Right ventricle myocardium inferior (tissue), 1 donor: ENCODE data around the gene KHDRBS2. TPM values are rescaled to one million over a fixed set of nuclear protein-coding genes. Genes with fewer than 3 reads are reported as not detected.
"Not testable (repeated sequence)": the region's sequence is repeated elsewhere in the genome, so short reads cannot be mapped to it uniquely, and the experiment has no call there.

Experiments
- ATAC-seq: fragments of 200-7000 bp; cut with Tn5 transposase; one replicate; pipeline ENCODE4 v1.9.1; 2020; ENCODE audit warnings: mild to moderate bottlenecking, moderate library complexity
- DNase-seq: peaks from one replicate; pipeline ENCODE4 v3.0.0; 2021; ENCODE audit errors: missing footprints
- intact Hi-C: fragments of 100-400 bp; cut with DNase I; formaldehyde crosslinking; loops from one replicate; pipeline ENCODE4 v1.11.0; 2022
- total RNA-seq: library from RNA; stranded (reverse); fragmentation: NEBNext Ultra II Directional; extraction: Animal tissue kit (Norgen Biotek cat#: 25700); gene quantifications from one replicate; pipeline ENCODE4 v1.2.1, GENCODE V29; 2021
- donor health status: DM: no; HTN: yes; CAD: no; lungs with severe emphysema.

KHDRBS2 gene
- total RNA-seq, 1 donor from 2014 or later, result not detected

DNA sequence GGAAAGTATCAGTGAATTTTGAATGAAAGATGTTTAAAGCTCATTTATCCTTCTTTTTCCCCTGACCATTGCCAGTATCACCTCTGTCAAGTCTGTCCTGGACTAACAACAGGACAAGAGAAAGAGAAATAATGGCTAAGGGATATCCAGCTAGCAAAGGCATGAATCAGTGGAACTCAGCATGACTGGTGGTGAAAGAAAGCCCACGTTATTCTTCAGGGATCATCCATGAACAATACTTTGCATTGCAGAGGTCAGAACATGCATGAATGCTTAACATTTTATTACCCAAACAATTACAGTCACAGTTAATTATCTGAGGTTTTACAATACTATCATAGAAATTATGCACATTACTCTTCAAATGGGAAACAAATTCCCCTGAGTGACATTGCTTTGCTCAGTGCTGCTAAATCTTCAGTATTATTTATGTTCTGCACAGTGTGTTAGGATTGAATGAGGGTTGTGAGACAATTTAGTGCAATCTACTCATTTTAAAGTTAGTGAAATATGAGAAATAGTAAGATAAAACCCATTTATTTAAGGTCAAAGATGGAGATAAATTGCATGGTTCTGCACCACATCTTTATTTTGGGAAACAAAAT is 350.7 kb downstream of the KHDRBS2 start:
- no peak for ATAC-seq
- intact Hi-C loops, result no loop called here
- no peak for DNase-seq

DNA sequence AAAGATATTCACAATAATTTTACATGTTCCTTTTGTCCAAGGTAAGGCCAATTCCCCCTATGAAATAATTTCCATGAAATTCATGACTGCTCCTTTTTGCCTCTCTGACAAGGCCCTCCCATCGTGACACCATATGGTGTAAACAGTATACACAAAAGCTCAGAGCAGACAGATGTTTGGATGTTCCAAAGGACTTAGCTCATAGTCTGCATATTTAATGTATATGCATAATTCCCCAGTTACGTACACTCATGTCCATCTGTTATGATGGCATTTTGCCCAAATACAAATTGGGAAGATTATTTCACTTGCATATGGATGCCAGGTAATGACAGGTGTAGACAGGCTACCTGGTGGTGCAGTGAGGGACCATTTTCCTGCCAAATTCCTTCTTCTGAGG is 376.5 kb downstream of the KHDRBS2 start:
- no peak for DNase-seq
- intact Hi-C loops, result no loop called here
- no peak for ATAC-seq

DNA sequence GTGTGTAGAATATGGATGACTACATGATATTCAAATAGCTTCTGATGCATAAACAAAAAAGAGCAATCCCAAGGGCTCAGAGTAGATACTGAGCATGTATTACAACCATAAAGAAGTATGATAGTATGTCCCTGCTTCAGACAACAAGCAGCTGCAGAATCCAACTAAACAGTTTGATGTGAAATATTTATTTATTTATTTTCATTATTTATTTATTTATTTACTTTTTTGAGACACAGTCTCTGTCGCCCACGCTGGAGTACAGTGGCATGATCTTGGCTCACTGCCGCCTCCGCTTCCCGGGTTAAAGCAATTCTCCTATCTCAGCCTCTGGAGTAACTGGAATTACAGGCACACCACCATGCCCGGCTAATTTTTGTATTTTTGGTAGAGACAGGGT is 384.3 kb downstream of the KHDRBS2 start:
- intact Hi-C loops, result no loop called here
- ATAC-seq, result no peak

DNA sequence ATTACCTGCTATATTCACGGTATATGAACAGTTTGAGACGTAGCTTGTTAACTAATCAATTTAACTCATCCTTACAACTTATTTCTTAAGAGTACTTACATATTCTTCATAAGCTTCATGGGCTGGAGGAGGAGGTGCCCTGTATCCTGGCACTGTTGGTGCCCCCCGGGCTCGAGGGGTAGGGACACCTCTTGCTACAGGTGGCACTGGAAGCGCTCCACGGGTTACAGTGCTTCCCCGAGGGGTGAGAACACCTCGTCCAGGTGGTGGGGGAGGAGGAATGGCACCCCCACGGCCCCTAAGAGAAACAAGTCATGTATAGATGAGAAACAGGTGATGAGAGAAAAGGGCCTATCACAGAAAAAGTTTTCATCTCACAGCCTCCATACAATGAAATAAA is 391.5 kb downstream of the KHDRBS2 start:
- no peak for ATAC-seq
- intact Hi-C loops, result no loop called here
- no peak for DNase-seq

More for the DNA sequence above, 384.3 kb downstream of the KHDRBS2 start:
- no peak for DNase-seq

DNA sequence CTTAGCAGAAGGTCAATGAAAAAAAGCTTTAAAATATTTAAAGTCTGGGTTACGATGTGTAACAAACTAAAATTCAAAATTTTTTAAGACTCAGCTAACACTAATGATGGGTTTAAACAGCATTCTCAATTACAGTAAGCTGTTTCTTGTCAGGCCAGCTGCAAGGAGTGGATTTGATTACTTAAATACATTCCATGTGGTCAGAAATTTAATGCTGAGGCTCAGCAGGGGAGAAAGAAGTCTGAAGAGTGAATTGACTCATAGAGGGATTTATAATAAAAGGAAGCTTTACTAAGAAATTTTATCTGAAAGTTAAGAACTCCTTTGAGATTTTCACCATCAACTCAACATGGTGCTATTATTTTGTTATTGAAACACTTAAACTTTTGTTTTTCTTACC is 398.6 kb downstream of the KHDRBS2 start:
- intact Hi-C loops, result no loop called here

DNA sequence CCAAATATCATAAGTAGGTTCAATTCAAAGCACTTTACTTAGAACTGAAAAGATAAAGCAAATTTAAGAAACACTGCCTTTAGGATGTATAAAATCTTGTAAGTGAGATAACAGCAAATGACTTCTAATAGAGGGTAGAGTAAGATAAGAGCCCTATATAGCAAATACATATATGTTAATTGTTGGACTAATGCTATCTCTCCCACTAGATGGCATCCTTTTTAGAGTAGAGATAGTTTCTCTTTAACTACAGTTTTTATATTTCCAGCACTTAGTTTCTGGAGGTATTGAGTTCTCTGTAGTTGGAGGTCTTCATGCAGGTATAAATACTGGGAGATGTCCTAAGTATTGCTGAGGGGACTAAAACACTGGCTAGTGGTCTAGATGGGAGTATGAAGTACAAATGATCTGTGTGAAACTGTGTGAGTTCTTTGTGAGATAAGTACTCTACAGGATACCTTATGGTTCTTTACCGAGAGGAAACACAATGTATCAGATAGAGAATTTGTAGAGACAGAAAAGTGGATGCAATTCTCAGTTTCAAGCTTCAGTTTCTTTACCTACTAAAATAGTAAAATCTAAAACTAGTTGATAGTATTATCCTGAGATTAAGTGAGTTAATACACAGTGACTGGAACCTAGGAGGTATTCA is 399.3 kb downstream of the KHDRBS2 start:
- DNase-seq, result no peak
- no peak for ATAC-seq
- intact Hi-C loops, result no loop called here

More for the DNA sequence above, 398.6 kb downstream of the KHDRBS2 start:
- no peak for DNase-seq
- ATAC-seq, result no peak

DNA sequence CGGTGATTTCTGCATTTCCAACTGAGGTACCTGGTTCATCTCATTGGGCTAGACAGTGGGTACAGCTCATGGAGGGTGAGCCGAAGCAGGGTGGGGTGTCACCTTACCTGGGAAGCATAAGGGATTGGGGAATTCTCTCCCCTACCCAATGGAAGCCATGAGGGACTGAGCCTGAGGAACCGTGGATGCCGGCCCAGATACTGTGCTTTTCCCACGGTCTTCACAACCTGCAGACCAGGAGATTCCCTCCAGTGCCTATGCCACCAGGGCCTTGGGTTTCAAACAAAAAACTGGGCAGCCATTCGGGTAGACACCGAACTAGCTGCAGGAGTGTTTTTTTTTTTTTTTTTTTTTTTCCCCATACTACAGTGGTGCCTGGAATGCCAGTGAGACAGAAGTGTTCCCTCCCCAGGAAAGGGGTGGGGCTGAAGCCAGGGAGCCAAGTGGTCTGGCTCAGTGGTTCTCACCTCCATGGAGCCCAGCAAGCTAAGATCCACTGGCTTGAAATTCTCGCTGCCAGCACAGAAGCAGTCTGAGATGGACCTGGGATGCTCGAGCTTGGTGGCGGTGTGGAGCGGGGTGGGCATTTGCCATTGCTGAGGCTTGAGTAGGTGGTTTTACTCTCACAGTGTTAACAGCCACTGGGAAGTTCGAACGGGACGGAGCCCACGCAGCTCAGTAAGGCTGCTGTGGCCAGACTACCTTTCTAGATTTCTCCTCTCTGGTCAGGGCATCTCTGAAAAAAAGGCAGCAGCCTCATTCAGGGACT is 416.2 kb downstream of the KHDRBS2 start:
- ATAC-seq (no peak), DNase-seq (peak; percentile 3)
- intact Hi-C loops, result no loop called here

DNA sequence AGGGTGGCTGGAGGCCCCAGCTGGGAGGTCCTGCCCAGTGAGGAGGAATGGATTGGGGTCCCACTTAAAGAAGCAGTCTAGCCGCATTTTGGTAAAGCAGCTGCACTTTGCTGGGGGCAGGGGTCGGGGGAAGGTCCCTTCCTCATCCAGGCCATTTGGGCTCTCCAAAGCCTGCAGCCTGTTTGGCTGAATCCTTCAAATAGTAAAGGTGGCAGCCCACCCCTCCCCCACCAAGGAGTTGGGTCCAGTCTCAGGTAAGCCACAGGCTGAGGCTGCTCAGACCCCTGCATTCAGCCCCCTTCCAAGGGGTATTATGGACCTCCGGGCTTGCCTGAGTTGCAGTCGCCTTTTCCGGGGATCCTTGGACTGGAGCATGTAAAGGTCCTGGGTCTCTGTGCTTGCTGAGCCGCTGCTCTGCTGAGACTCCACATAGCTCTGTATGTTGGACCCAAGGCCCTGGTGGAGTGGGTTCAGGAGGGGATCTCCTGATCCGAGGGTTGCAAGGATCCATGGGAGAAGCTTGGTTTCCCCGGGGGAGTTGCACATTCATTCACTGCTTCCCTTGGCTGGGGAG is 417.4 kb downstream of the KHDRBS2 start:
- ATAC-seq, result no peak
- intact Hi-C loops, result no loop called here

DNA sequence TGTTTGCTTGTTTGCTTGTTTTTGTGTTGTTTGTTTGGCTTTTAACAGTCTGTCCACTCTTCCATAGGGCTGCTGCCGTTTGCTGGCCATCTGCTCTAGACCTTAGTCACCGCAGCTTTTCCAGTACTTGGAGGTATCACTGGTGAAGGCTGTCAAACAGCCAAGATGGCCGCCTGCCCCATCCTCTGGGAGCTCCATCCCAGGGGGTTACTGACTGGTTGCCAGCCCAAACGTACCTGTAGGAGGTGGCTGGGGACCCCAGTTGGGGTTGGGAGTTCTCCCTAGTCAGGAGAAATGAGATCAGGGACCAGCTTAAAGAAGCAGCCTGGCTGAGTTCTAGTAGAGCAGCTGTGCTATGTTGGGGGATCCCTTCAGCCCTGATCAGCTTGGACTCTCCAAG is 418.4 kb downstream of the KHDRBS2 start:
- ATAC-seq (no peak), DNase-seq (peak; percentile 14)
- intact Hi-C loops, result no loop called here

More for the DNA sequence above, 417.4 kb downstream of the KHDRBS2 start:
- peak; percentile 8 for DNase-seq

DNA sequence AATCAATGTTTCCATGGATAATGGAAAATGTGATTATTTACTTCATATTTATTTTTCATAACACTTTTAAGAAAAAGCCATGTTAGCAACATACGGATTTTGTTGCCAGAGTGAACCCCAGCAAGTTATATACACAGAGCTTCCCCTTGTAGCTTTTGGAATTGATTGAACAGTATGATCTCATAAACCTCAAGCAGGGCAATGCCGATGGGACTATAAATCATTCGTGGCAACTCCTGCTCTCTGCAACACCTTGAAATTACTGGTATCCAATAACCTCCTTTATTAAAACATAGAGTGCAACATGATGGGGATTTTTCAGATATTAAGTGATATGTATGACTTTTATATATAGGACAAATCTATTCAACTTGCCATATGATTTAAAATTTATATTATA is 428.5 kb downstream of the KHDRBS2 start:
- DNase-seq (no peak), ATAC-seq (no peak)
- intact Hi-C loops, result no loop called here

DNA sequence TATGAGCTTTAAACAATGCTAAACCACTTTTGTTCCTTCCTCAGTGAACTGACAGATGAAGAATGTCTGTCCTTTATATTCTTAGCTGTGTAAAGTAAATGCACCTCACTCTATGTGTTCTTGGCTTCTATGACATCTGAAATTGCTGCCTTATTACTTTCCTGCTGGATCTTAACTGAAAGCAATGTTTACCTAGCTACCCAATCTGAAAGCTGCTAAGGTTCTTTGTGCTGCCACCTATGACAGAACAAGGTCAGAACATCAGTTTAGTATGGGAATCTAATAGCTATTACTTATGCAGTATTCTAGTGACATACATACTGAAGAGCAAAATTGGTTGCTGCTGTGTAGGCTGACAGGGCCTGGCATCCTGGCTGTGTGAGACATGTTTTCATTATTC is 444.1 kb downstream of the KHDRBS2 start:
- DNase-seq (no peak), ATAC-seq (no peak)
- intact Hi-C loops, result no loop called here

DNA sequence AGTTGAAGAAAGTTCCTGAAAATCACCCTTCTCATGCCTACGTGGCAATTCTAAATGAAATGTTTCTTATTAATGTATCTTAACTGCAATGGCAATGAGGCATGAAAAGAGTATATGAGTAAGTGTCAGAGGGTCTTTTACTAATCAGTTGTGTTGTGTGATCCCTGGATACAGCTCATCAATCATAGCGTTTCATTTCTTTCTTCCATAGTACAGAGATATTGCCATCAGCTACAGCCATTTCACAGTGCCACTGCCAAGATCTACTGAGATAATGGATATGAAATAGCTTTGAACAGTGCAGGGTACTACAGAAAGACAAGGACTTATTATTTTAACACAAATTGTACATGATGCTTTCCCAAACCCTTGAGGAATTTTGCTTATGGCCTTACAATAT is 450.8 kb downstream of the KHDRBS2 start:
- ATAC-seq (no peak), DNase-seq (no peak)
- intact Hi-C loops, result no loop called here

DNA sequence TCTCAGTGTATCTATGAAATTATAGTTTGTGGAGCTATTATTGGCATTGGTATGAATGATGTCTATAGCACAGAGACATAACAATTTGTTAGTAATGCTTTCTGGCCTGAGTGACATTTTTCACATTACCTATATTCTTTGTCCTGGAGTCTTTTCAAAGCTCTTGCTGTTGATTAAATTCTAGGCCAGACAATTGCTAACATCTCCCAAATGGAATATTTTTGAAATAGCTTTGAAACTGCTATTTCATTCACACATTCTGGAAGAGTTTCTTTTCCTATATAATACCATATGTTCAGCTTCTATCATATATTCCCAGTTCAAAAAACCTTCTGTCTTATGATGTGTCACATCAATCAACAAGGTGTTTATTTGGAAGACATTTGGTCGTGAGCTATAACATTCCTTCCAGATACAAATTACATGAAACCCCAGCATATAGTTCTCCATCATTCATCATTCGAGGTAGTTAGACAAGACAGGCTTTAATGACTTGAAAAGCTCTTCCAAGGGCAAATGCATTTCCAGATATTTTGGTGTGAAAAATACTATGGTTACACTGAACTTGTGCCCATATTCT is 452.8 kb downstream of the KHDRBS2 start:
- DNase-seq, result no peak
- intact Hi-C loops, result no loop called here
- ATAC-seq, result no peak

DNA sequence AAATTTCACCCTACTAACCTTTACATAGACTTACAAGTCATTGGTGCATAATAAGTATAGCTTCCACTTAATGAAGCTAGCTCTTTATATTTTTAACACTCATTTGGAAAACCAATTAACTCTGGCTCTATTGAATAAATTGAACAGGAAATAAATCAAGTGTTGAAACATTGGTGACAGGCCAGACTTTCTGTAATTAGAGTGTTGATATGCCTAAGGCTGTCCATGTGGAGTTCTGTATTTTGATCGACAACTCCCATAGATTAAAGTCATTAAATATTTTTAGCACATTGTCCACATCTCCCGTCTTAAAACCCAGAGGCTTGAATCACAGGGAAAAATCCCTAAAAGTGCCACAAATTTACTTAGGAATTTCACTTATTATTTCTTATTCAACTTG is 468.3 kb downstream of the KHDRBS2 start:
- DNase-seq, result no peak
- intact Hi-C loops, result no loop called here
- ATAC-seq, result no peak

DNA sequence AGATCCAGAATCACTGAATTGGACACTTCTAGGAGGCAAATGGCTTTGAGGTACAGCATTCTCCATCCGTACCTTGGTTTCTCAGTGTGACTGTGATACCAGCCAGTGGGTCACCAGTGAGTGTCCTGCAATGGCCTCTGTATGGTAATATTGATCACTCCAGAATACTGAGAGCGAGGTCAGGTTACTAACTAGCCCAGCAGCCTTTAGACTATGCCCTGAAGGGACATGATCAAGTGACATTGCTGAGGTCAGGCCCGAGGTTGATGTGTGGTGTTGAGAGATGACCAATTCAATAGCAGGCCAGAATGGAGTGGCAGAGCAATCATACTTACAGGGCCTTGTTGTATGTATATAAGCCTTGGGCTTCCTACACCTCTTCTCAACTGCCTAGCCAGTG is 476.0 kb downstream of the KHDRBS2 start:
- ATAC-seq, result no peak
- intact Hi-C loops, result no loop called here
- no peak for DNase-seq

DNA sequence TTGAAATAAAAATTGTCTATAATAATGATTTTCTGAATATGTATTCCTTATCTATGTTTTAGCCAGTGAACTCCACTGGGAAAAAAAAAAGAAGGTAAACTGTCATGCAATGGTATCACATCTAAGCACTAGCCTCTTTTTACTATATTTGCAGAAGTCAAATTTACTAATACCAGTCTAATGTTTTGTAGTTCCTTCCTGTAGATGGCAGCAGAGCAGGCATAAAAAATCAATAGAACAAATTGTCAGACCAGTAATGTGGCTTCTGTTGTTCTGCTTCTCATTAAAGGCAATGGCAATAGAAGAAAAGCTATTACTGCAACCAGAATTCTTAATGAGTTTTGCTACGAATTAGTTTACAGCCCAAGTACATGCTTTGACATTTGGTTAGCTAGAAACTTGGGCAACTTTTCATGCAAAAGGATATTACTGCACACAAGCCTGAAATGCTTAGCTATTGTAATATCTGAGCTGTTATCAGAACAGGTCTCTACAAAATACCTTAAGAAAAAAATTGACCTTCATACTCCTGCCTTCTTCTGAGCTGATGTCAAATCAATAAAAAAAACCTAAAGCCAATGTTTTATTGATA is 476.9 kb downstream of the KHDRBS2 start:
- ATAC-seq (no peak), DNase-seq (no peak)
- intact Hi-C loops, result no loop called here

DNA sequence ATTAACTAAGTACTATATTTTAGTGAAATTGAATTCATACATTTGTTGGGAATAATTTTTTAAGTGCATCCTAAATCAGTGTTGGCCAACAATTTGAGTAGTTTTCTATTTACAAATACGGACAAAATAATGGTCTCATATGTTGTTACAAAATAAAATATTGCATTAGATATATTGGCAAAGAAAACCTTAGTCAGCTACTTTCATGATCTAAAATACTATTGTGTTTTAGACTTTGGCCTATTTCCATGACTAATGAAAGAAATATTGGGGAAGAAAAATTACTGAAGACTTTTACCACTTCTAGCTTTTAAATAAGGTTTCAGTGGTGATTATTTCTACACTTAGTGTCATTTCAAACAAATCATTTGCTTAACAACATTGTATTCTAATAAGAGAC is 498.0 kb downstream of the KHDRBS2 start:
- intact Hi-C loops, result no loop called here
- DNase-seq (no peak), ATAC-seq (no peak)

DNA sequence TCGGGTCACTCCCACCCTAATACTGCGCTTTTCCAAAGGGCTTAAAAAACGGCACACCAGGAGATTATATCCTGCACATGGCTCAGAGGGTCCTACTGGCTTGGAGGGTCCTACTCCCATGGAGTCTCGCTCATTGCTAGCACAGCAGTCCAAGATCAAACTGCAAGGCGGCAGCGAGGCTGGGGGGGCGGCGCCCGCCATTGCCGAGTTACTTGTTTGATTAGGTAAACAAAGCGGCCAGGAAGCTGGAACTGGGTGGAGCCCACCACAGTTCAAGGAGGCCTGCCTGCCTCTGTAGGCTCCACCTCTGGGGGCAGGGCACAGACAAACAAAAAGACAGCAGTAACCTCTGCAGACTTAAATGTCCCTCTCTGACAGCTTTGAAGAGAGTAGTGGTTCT is 516.6 kb downstream of the KHDRBS2 start:
- DNase-seq, intact Hi-C loops, ATAC-seq: not testable (repeated sequence)

DNA sequence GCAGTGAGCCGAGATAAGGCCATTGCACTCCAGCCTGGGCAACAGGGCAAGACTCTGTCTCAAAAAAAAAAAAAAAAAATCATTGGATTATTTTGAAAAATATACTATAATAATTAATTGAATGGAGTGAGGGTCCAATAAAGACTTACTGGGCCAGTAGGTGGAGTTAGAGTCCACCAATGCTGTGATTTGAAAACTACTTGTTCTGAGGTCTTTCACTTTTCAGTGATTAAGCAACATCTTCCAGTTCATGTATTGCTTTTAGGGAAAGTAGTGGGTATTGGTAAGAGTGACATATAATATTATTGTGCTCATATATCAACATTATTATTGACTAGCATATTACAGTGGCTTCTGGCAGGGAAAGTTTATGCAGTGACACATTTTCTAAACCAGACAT is 530.3 kb downstream of the KHDRBS2 start:
- intact Hi-C loops, result no loop called here
- no peak for DNase-seq
- ATAC-seq, result no peak
